Measurements from ENCODE around the gene KLHL8. TPM values are rescaled to one million over a fixed set of nuclear protein-coding genes. Genes with fewer than 3 reads are reported as not detected.
"Not testable (repeated sequence)": the region's sequence is repeated elsewhere in the genome, so short reads cannot be mapped to it uniquely, and the experiment has no call there.

KLHL8 gene
- total and polyA plus RNA-seq, 4 donors, result 4.2 to 11.4 (median 8.5) TPM

DNA sequence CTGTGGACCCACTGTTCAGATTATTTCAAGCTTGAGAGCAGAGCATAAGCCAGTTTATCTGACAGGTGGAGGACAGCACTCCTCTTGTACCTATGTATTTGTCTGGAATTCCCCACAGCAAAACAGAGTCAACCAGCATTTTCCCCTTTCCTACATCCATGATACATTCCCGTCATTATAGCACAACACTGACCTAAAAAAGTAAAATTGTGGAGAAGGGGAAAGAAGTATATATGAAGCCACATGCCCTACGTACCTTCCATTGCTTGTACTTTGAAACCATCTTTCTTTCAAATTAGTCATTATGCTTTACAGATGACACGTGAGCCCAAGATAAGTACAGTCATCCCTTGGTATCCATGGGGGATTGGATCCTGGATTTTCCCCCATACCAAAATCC is 73.3 kb downstream of the KLHL8 start:
- intact Hi-C loops (cut with DNase I), result no loop called here
- no peak for ATAC-seq (ENCODE audit: low FRiP score)
- no peak for DNase-seq
- H3K4me1 ChIP-seq (ENCODE audit: control insufficient read depth in 1 of 2, insufficient read depth in 2 of 2, low read length in 2 of 2), result no peaks in the 10 kb centered on the region
- H3K27me3 ChIP-seq (ENCODE audit: control insufficient read depth in 1 of 2, insufficient read depth in 2 of 2, low read length in 1 of 2), result no peaks in the 10 kb centered on the region
- no peak overlapping the region for H3K27ac ChIP-seq (ENCODE audit: low read depth in 1 of 2, low read length in 2 of 2)
- no peaks in the 10 kb centered on the region for H3K9me3 ChIP-seq (ENCODE audit: control insufficient read depth, low read length)
- no peak overlapping the region for H3K4me3 ChIP-seq (ENCODE audit: low read length in 2 of 2)
- H3K36me3 ChIP-seq (ENCODE audit: control insufficient read depth in 1 of 2, insufficient read depth in 2 of 2, low read length in 1 of 2), result no peaks in the 10 kb centered on the region
- 78 to 81% methylated on average over 3 of the region's 3 CpGs for WGBS, 2 donors

DNA sequence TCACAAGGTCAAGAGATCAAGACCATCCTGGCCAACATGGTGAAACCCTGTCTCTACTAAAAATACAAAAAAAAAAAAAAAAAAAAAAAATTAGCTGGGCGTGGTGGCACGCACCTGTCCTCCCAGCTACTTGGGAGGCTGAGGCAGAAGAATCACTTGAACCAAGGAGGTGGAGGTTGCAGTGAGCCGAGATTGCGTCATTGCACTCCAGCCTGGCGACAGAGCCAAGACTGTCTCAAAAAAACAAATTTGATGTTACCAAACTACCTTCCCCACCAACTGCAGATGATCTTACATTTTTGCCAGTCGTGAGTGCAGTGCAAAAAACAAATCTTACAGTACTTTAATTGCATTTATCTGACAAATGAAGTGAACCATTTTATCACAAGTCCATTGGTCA is 74.5 kb downstream of the KLHL8 start:
- H3K27ac ChIP-seq (ENCODE audit: low read depth in 1 of 2, low read length in 2 of 2); intact Hi-C loops (cut with DNase I); H3K36me3 ChIP-seq (ENCODE audit: control insufficient read depth in 1 of 2, insufficient read depth in 2 of 2, low read length in 1 of 2); H3K4me3 ChIP-seq (ENCODE audit: low read length in 2 of 2); H3K4me1 ChIP-seq (ENCODE audit: control insufficient read depth in 1 of 2, insufficient read depth in 2 of 2, low read length in 2 of 2); DNase-seq; H3K9me3 ChIP-seq (ENCODE audit: control insufficient read depth, low read length); H3K27me3 ChIP-seq (ENCODE audit: control insufficient read depth in 1 of 2, insufficient read depth in 2 of 2, low read length in 1 of 2); ATAC-seq (ENCODE audit: low FRiP score): not testable (repeated sequence)
- WGBS, 2 donors, result 92 to 94% methylated on average over 6 of the region's 6 CpGs

DNA sequence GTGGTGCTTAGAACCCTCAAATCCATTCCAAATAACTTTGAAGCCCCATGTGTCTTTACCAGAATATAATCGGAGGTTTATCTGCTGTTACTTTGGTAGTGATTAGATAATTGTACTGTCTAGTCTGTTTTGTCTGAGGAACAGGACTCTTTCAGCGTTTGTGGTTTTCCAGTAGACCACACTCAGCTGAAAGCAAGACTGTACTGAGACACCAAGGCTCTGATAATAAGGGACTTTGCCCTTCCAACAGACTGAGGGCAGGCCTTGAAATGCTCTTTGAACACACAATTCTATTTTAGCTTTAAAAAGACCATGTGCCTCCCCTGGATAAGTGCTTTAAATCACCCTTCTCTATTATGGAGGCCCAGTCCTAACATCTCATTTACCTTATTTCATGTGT is 76.1 kb downstream of the KLHL8 start:
- Histone ChIP-seq H3K4me1 (ENCODE audit: control insufficient read depth in 1 of 2, insufficient read depth in 2 of 2, low read length in 2 of 2) (no peaks in the 10 kb centered on the region), H3K36me3 (ENCODE audit: control insufficient read depth in 1 of 2, insufficient read depth in 2 of 2, low read length in 1 of 2) (no peaks in the 10 kb centered on the region), H3K9me3 (ENCODE audit: control insufficient read depth, low read length) (no peaks in the 10 kb centered on the region), H3K27ac (ENCODE audit: low read depth in 1 of 2, low read length in 2 of 2) (no peak overlapping the region), H3K4me3 (ENCODE audit: low read length in 2 of 2) (no peak overlapping the region), H3K27me3 (ENCODE audit: control insufficient read depth in 1 of 2, insufficient read depth in 2 of 2, low read length in 1 of 2) (no peaks in the 10 kb centered on the region)
- WGBS, 2 donors, result 74 to 78% methylated on average over 2 of the region's 2 CpGs
- DNase-seq, result no peak
- no peak for ATAC-seq (ENCODE audit: low FRiP score)
- intact Hi-C loops (cut with DNase I), result no loop called here

DNA sequence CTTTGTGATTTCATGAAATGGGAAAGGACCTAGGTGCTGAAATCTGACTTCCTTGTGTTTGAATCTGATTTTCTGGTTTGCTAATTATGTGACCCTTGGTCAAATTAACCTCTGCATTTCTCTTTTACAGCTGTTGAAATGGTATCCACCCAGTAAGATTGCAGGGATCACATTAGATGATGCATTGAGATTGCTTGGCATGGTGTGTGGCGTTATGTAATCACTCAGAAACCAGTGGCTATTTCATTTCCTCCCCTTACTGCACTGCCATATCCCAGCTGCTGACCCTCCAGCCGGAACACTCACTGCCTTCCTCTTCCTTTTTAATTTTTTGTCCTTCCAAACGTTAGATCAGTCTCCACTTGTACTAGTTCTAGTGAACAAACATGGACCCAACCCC is 79.0 kb downstream of the KLHL8 start:
- intact Hi-C loops (cut with DNase I), result no loop called here
- no peak for DNase-seq
- Histone ChIP-seq H3K36me3 (ENCODE audit: control insufficient read depth in 1 of 2, insufficient read depth in 2 of 2, low read length in 1 of 2) (peaks cover 0 to under 1% of the 10 kb centered on the region in 2 donors), H3K4me1 (ENCODE audit: control insufficient read depth in 1 of 2, insufficient read depth in 2 of 2, low read length in 2 of 2) (no peaks in the 10 kb centered on the region), H3K9me3 (ENCODE audit: control insufficient read depth, low read length) (no peaks in the 10 kb centered on the region), H3K4me3 (ENCODE audit: low read length in 2 of 2) (no peak overlapping the region), H3K27ac (ENCODE audit: low read depth in 1 of 2, low read length in 2 of 2) (no peak overlapping the region), H3K27me3 (ENCODE audit: control insufficient read depth in 1 of 2, insufficient read depth in 2 of 2, low read length in 1 of 2) (no peaks in the 10 kb centered on the region)
- ATAC-seq (ENCODE audit: low FRiP score), result no peak
- WGBS, 2 donors, result 73 to 74% methylated on average over 3 of the region's 3 CpGs

DNA sequence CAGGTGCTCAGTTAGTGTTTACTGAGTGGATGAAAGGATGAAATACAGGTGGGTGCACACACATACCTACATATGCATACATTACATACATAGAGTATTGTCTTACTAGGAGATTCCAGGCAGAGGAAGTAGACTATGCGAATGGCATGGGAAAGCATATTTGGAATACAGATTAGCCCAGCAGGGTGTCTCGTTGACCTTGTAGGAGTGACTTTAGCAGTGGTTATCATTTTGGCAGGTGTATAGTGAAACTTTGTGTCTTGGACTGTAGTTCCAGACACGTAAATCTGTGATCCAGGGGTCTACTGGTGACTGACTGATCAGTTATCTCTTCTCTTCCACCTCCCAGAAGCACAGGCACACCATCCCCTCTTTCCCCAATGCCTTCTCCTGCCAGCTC is 86.3 kb downstream of the KLHL8 start:
- H3K27ac ChIP-seq (ENCODE audit: low read depth in 1 of 2, low read length in 2 of 2), result no peak overlapping the region
- ATAC-seq (ENCODE audit: low FRiP score) (no peak), DNase-seq (no peak)
- H3K36me3 ChIP-seq (ENCODE audit: control insufficient read depth in 1 of 2, insufficient read depth in 2 of 2, low read length in 1 of 2), result peaks cover 0 to 14% of the 10 kb centered on the region in 2 donors
- H3K27me3 ChIP-seq (ENCODE audit: control insufficient read depth in 1 of 2, insufficient read depth in 2 of 2, low read length in 1 of 2), result no peaks in the 10 kb centered on the region
- WGBS, 2 donors, result 76 to 95% methylated on average over 3 of the region's 3 CpGs
- no peaks in the 10 kb centered on the region for H3K9me3 ChIP-seq (ENCODE audit: control insufficient read depth, low read length)
- intact Hi-C loops (cut with DNase I), result no loop called here
- H3K4me1 ChIP-seq (ENCODE audit: control insufficient read depth in 1 of 2, insufficient read depth in 2 of 2, low read length in 2 of 2), result no peaks in the 10 kb centered on the region
- no peak overlapping the region for H3K4me3 ChIP-seq (ENCODE audit: low read length in 2 of 2)

DNA sequence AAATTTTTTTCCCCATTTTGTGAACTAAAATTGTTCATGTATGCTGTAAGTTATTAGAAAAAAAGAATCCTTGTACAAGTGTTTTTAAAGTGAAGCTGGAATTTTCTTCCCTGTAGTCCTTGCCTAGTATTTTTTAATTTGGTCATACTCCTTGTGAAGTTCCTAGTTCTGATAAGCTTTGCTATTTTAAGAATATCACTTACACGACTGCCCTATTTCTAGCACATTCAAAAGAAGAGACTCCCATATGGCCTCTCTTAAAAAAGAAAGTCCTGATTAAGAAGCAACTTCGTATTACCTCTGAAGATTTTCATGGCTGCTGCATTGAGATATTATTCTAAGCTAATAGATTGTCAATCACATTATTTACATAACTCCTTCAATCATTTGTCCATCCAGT is 87.2 kb downstream of the KLHL8 start:
- intact Hi-C loops (cut with DNase I), result no loop called here
- Histone ChIP-seq H3K4me1 (ENCODE audit: control insufficient read depth in 1 of 2, insufficient read depth in 2 of 2, low read length in 2 of 2) (no peaks in the 10 kb centered on the region), H3K27ac (ENCODE audit: low read depth in 1 of 2, low read length in 2 of 2) (no peak overlapping the region), H3K4me3 (ENCODE audit: low read length in 2 of 2) (no peak overlapping the region), H3K36me3 (ENCODE audit: control insufficient read depth in 1 of 2, insufficient read depth in 2 of 2, low read length in 1 of 2) (peaks cover 1 to 14% of the 10 kb centered on the region in 2 donors), H3K27me3 (ENCODE audit: control insufficient read depth in 1 of 2, insufficient read depth in 2 of 2, low read length in 1 of 2) (no peaks in the 10 kb centered on the region), H3K9me3 (ENCODE audit: control insufficient read depth, low read length) (no peaks in the 10 kb centered on the region)
- DNase-seq, result no peak
- 19 to 20% methylated on average over 2 of the region's 2 CpGs for WGBS, 2 donors
- no peak for ATAC-seq (ENCODE audit: low FRiP score)

DNA sequence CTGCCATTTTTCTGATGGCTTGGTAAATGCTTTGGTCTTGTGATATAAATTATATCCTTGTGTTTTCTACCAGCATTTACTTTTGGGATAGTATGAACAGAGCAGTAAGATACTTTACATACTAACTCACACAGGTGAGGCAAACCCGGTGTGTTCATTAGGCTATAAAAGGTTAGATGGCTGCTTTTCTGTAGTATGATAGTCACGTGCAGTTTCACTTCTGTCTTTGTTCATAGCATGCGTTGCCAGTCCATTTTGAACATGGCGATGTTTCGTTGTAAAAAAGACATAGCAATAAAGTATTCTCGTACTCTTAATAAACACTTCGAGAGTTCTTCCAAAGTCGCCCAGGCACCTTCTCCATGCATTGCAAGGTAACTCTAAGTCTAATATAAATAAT is 88.4 kb downstream of the KLHL8 start:
- intact Hi-C loops (cut with DNase I), result no loop called here
- H3K27ac ChIP-seq (ENCODE audit: low read depth in 1 of 2, low read length in 2 of 2), result no peak overlapping the region
- DNase-seq (no peak), ATAC-seq (ENCODE audit: low FRiP score) (no peak)
- H3K36me3 ChIP-seq (ENCODE audit: control insufficient read depth in 1 of 2, insufficient read depth in 2 of 2, low read length in 1 of 2), result peaks cover 1 to 19% of the 10 kb centered on the region in 2 donors
- no peaks in the 10 kb centered on the region for H3K9me3 ChIP-seq (ENCODE audit: control insufficient read depth, low read length)
- 95 to 97% methylated on average over 8 of the region's 8 CpGs for WGBS, 2 donors
- H3K4me3 ChIP-seq (ENCODE audit: low read length in 2 of 2), result no peak overlapping the region
- H3K4me1 ChIP-seq (ENCODE audit: control insufficient read depth in 1 of 2, insufficient read depth in 2 of 2, low read length in 2 of 2), result no peaks in the 10 kb centered on the region
- H3K27me3 ChIP-seq (ENCODE audit: control insufficient read depth in 1 of 2, insufficient read depth in 2 of 2, low read length in 1 of 2), result no peaks in the 10 kb centered on the region

DNA sequence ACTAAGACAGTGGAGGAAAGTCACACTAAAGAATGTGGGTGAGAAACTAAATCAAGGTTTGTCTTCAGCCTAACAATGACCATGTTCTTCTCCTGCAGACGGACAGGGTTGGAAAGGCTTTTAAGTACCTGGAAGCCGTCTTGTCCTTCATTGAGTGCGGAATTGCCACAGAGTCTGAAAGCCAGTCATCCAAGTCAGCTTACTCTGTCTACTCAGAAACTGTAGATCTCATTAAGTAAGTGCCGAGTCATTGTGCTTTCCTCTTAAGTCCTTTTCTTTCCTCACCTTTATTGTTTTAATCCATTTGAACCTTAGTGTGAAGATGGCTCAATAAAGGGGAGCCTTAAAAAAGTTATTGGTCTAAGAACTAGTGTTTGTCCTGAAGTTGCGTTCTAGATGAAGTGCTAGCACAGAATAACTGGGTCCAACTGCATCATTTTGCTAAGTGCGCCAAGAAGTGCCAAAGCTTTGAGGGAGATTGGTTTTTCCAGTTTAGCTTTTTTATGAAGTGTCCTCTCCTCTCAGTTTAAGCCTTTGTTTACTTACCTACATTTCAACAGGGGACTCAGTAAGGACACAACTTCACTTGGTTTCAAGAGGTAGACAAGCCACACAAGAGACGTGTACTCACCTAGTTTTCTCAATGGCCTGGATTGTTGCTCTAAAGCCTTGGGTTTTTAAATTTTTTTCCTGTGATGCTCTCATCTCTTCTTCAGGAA is 89.3 kb downstream of the KLHL8 start:
- peaks cover 2 to 16% of the 10 kb centered on the region in 2 donors for H3K36me3 ChIP-seq (ENCODE audit: control insufficient read depth in 1 of 2, insufficient read depth in 2 of 2, low read length in 1 of 2)
- 96 to 97% methylated on average over 7 of the region's 7 CpGs for WGBS, 2 donors
- ATAC-seq (ENCODE audit: low FRiP score), result no peak

DNA sequence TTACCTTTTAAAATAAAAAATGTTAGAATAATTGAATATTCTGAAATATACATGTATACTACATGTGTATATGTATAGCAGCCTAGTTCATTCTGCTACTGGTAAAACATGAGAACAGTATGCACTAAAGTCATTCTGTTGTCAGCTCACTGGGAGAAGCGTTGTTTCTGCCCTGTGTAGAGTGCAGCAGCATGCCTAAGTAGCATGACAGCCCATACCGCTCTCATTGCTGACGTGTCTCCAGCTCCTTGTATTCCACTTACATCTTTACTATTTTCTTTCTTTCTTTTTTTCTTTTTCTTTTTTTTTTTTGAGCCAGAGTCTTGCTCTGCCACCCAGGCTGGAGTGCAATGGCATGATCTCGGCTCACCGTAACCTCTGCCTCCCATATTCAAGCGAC is 90.7 kb downstream of the KLHL8 start:
- WGBS, 2 donors, result 97 to 98% methylated on average over 6 of the region's 6 CpGs

More for the DNA sequence above, 89.3 kb downstream of the KLHL8 start:
- Histone ChIP-seq H3K4me3 (ENCODE audit: low read length in 2 of 2) (no peak overlapping the region), H3K4me1 (ENCODE audit: control insufficient read depth in 1 of 2, insufficient read depth in 2 of 2, low read length in 2 of 2) (no peaks in the 10 kb centered on the region), H3K27me3 (ENCODE audit: control insufficient read depth in 1 of 2, insufficient read depth in 2 of 2, low read length in 1 of 2) (no peaks in the 10 kb centered on the region), H3K27ac (ENCODE audit: low read depth in 1 of 2, low read length in 2 of 2) (no peak overlapping the region), H3K9me3 (ENCODE audit: control insufficient read depth, low read length) (no peaks in the 10 kb centered on the region)
- DNase-seq, result no peak
- intact Hi-C loops (cut with DNase I), result no loop called here

More for the DNA sequence above, 90.7 kb downstream of the KLHL8 start:
- no peaks in the 10 kb centered on the region for H3K9me3 ChIP-seq (ENCODE audit: control insufficient read depth, low read length)
- intact Hi-C loops (cut with DNase I), result loop anchor here in 1 of 2 donors (10.0 kb wide), 1 partner anchor 195 kb away; the partner anchor contains the start of gene AFF1
- DNase-seq, result no peak
- H3K4me1 ChIP-seq (ENCODE audit: control insufficient read depth in 1 of 2, insufficient read depth in 2 of 2, low read length in 2 of 2), result no peaks in the 10 kb centered on the region
- no peak overlapping the region for H3K4me3 ChIP-seq (ENCODE audit: low read length in 2 of 2)
- no peak overlapping the region for H3K27ac ChIP-seq (ENCODE audit: low read depth in 1 of 2, low read length in 2 of 2)
- H3K27me3 ChIP-seq (ENCODE audit: control insufficient read depth in 1 of 2, insufficient read depth in 2 of 2, low read length in 1 of 2), result no peaks in the 10 kb centered on the region
- peaks cover 4 to 15% of the 10 kb centered on the region in 2 donors for H3K36me3 ChIP-seq (ENCODE audit: control insufficient read depth in 1 of 2, insufficient read depth in 2 of 2, low read length in 1 of 2)
- no peak for ATAC-seq (ENCODE audit: low FRiP score)

Measured in aorta (tissue), 5 donors.